K562 (cell line): ENCODE data around the gene CCDC33.

ENCODE experiments used
- BCOR ChIP-seq: fragments of 450-650 bp; IDR thresholded peaks from 2 replicates; pipeline ENCODE4 v1.6.1; 2016
- JUND ChIP-seq, 2 experiments: IDR thresholded peaks; 2 replicates in 1 of 2; 3 replicates in 1 of 2; pipeline ENCODE4 v1.6.1; 2011; ENCODE audit warnings: borderline replicate concordance in 2 of 2, low read depth in 2 of 2, low read length in 2 of 2, improper control_type of control experiment in 1 of 2, missing biosample characterization in 1 of 2, missing genetic modification characterization in 1 of 2, missing genetic modification reagents in 1 of 2
- LEF1 ChIP-seq: fragments of 450-650 bp; IDR thresholded peaks from 2 replicates; pipeline ENCODE4 v1.6.1; 2016; ENCODE audit warnings: mild to moderate bottlenecking
- POLR2A ChIP-seq: fragments of 450-650 bp; conservative IDR thresholded peaks from 2 replicates; pipeline ENCODE4 v1.6.1; 2016
- POLR2AphosphoS2 ChIP-seq: IDR thresholded peaks from 2 replicates; pipeline ENCODE4 v1.6.1; 2012; ENCODE audit warnings: low read length, improper control_type of control experiment
- POLR2AphosphoS5 ChIP-seq: IDR thresholded peaks from 2 replicates; pipeline ENCODE4 v1.6.1; 2011; ENCODE audit warnings: mild to moderate bottlenecking, low read depth, low read length, moderate library complexity; ENCODE audit not compliant: control insufficient read depth, insufficient read depth
- RAD21 ChIP-seq, 2 experiments: fragments of 250-450 bp in 1 of 2; fragments of 450-650 bp in 1 of 2; sonication (Bioruptor Pico) in 1 of 2; formaldehyde crosslinking in 1 of 2; IDR thresholded peaks in 1 of 2; conservative IDR thresholded peaks in 1 of 2; 2 replicates each; pipeline versions ENCODE4 v1.4.0 to v1.8.0; 2020 to 2022; ENCODE audit warnings: mild to moderate bottlenecking in 2 of 2, moderate library complexity in 1 of 2
- SREBF1 ChIP-seq: fragments of 150-350 bp; IDR thresholded peaks from 2 replicates; pipeline ENCODE4 v1.6.1; 2014; ENCODE audit warnings: antibody characterized with exemption, low read depth, low read length, borderline replicate concordance
- ZNF140 ChIP-seq: fragments of 250-450 bp; sonication (Bioruptor Pico); IDR thresholded peaks from 2 replicates; pipeline ENCODE4 v1.8.0; 2021; ENCODE audit warnings: moderate library complexity, mild to moderate bottlenecking, inconsistent platforms
- ZNF830 ChIP-seq: fragments of 250-450 bp; sonication (Bioruptor Pico); IDR thresholded peaks from 2 replicates; pipeline ENCODE4 v1.5.0; 2021; ENCODE audit warnings: mild to moderate bottlenecking
- TF ChIP-seq, protein P1 (sequence below), 3 experiments: IDR thresholded peaks in 2 of 3; conservative IDR thresholded peaks in 1 of 3; 2 replicates each; pipeline ENCODE4 v1.5.1; 2011 to 2012; ENCODE audit warnings: low read length in 3 of 3, mild to moderate bottlenecking in 3 of 3, control low read depth in 2 of 3, improper control_type of control experiment in 1 of 3, inconsistent platforms in 1 of 3, low read depth in 1 of 3, mixed read lengths in 1 of 3, moderate library complexity in 1 of 3; ENCODE audit not compliant: insufficient read depth in 2 of 3
- TF ChIP-seq, protein P2 (sequence below), 2 experiments: fragments of 450-650 bp in 1 of 2; sonication (generic) in 1 of 2; formaldehyde crosslinking in 1 of 2; IDR thresholded peaks in 1 of 2; conservative IDR thresholded peaks in 1 of 2; 2 replicates each; pipeline versions ENCODE4 v1.6.1 to v1.8.1; 2016 to 2023; ENCODE audit warnings: mild to moderate bottlenecking in 2 of 2, moderate library complexity in 2 of 2, inconsistent platforms in 1 of 2, missing genetic modification reagents in 1 of 2

DNA sequence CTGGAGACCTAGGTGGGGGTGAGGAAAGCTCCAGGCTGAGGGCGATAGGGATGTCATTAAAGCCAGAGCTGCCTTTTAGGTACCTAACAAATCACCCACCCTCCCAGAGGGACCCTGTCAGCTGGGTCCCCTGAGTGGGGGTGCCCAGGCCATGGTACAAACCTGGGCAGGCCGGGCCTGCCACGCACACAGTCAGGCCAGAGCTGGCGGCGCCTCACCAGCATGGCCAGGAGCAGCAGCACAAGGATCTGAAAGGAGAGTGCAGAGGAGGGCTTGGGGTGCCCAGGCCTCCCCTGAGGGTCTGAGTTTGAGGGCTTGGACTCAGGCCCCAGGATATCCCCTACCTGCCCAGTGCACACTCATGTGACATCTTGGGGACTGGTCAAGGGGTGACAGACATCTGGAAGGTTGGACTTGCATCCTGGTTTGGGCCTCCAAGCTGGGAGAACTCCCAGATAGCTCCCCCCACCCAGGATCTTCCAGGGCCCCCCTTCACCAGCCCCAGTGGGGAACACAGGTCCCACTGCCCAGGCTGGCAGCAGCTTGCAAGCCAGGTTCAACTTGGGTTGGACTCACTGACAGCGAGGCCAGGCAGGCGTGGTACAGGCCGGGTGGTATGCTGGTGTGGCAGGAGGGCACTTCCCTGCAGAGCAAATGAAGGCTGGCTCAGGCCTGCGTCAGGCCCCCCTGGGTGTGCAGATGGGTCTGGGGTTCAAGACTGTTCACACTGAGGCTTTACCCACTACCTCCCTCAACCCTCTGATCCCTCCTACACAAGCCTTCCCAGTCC, 38.8 kb upstream of the CCDC33 start:
- TF ChIP-seq, protein P1, sequence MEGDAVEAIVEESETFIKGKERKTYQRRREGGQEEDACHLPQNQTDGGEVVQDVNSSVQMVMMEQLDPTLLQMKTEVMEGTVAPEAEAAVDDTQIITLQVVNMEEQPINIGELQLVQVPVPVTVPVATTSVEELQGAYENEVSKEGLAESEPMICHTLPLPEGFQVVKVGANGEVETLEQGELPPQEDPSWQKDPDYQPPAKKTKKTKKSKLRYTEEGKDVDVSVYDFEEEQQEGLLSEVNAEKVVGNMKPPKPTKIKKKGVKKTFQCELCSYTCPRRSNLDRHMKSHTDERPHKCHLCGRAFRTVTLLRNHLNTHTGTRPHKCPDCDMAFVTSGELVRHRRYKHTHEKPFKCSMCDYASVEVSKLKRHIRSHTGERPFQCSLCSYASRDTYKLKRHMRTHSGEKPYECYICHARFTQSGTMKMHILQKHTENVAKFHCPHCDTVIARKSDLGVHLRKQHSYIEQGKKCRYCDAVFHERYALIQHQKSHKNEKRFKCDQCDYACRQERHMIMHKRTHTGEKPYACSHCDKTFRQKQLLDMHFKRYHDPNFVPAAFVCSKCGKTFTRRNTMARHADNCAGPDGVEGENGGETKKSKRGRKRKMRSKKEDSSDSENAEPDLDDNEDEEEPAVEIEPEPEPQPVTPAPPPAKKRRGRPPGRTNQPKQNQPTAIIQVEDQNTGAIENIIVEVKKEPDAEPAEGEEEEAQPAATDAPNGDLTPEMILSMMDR (IDR thresholded peaks at IDR 0.05 in 2 of 3, conservative IDR thresholded peaks at IDR 0.05 in 1 of 3; ENCODE audit: insufficient read depth in 2 of 3, low read depth in 1 of 3, low read length in 3 of 3), result no peak
- no peak for TF ChIP-seq POLR2AphosphoS5
- no peak for TF ChIP-seq ZNF140
- TF ChIP-seq, protein P2, sequence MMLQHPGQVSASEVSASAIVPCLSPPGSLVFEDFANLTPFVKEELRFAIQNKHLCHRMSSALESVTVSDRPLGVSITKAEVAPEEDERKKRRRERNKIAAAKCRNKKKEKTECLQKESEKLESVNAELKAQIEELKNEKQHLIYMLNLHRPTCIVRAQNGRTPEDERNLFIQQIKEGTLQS (IDR thresholded peaks at IDR 0.05), result no peak
- TF ChIP-seq, protein P2 (CRISPR knock-in tag; conservative IDR thresholded peaks at IDR 0.05), result no peak
- no peak for TF ChIP-seq LEF1
- no peak for TF ChIP-seq BCOR
- no peak for TF ChIP-seq SREBF1
- no peak for TF ChIP-seq POLR2A
- no peak for TF ChIP-seq ZNF830 (CRISPR knock-in tag)
- no peak for TF ChIP-seq RAD21 (CRISPR knock-in tag; conservative IDR thresholded peaks at IDR 0.05 in 1 of 2, IDR thresholded peaks at IDR 0.05 in 1 of 2)
- TF ChIP-seq POLR2AphosphoS2, result no peak
- no peak for TF ChIP-seq JUND (IDR thresholded peaks at IDR 0.05; ENCODE audit: borderline replicate concordance, low read depth, low read length)
- TF ChIP-seq JUND (tag; IDR thresholded peaks at IDR 0.05; ENCODE audit: borderline replicate concordance, low read depth, low read length), result no peak
